Hematopoietic multipotent progenitor cell treated with erythropoietin and hydrocortisone succinate and interleukin-3 and kit ligand, for 15 days (in vitro differentiated cells): ENCODE data around the gene POLR1E.

ENCODE experiments used
- DNase-seq: peaks from one replicate; pipeline ENCODE4 v3.0.0-alpha.2; 2015; ENCODE audit warnings: low spot score

The POLR1E gene

GRCh38 chr9:37534901-37535300 is 49.2 kb downstream of the POLR1E start:
- no peak for DNase-seq

DNA sequence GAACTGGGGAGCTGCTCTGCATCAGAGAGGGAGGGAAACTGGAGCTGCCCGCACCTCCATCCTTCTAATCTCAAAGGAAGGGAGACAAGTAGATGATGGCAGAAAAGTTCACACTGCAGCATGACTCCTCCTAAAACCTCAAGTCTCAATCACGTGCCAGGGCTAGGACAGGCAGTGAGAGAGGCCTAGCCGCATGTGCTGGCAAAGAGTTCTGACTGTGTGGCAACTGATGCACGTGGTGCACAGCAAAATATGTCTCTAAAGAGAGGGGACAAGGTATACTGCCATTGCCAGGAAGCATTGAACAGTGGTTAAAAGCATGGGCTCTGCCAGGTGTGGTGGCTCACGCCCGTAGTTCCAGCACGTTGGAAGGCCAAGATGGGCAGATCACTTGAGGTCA is 52.4 kb downstream of the POLR1E start:
- no peak for DNase-seq

DNA sequence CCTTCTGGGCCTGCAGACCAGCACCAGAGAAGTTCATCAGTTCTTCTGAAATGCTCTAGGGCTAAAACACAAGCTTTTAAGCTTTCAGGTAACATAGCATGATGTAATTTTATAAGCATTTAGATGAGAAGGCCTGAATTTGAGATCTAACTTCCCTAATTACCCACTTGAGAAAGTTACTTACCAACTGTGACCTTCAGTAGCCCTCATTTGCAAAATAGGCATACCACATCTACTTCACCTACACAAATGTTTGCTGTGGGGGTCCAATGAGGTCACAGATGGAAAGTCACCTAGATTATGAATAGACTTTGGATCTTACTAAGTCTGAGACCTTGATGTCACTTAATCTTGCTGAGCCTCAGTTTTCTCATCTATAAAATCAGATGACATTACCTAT is 53.9 kb downstream of the POLR1E start:
- DNase-seq = no peak

- no peak for DNase-seq
These were observed 54.9 kb downstream of the POLR1E start for GRCh38 chr9:37540634-37541033.

GRCh38 chr9:37541465-37541864 is 55.7 kb downstream of the POLR1E start:
- DNase-seq = no peak

DNA sequence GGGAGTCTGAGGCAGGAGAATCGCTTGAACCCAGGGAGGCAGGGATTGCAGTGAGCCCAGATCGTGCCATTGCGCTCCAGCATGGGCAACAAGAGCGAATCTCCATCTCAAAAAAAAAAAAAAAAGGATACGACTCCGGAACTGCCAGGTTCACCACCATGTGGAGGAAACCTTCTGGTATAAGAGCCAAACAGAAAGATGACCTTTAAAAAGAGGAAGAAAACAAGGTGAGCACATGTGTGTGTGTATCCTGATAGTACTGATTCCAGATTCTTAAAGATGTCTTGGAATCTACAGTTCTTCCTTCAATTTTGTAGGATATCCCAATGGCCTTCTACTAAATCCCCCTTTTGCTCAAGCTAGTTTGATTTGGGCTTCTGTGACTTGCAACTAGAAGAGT is 56.7 kb downstream of the POLR1E start:
- no peak for DNase-seq

GRCh38 chr9:37542895-37543294 is 57.1 kb downstream of the POLR1E start:
- no peak for DNase-seq

GRCh38 chr9:37543468-37543867 is 57.7 kb downstream of the POLR1E start:
- DNase-seq = no peak

- no peak for DNase-seq
These were observed 61.7 kb downstream of the POLR1E start for GRCh38 chr9:37547328-37547878.

DNA sequence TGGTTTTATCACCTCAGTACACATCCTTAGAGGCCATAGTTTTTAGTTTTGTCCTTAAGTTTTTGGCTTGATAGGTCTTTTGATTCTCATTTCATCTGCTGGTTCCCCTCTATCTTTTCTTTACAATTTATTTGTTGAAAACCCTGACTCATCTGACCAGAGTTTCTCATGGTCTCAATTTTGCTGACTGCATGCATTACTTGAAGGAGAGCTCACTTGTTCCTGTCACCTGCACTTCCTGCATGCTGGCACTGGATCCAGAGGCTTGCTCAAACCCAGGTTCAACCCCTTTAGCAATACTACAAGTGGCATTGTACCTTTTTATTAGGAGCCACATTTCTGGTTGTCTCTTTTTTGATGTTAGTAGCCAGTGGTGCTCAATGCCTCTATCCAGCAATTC is 63.8 kb downstream of the POLR1E start:
- no peak for DNase-seq

- no peak for DNase-seq
These were observed 65.0 kb downstream of the POLR1E start for GRCh38 chr9:37550781-37551180.

- no peak for DNase-seq
These were observed 65.7 kb downstream of the POLR1E start for GRCh38 chr9:37551468-37551867.

GRCh38 chr9:37551888-37552287 is 66.1 kb downstream of the POLR1E start:
- no peak for DNase-seq
